Right ventricle myocardium superior (tissue), 1 donor: ENCODE measurements around the gene NEDD9. TPM values are rescaled to one million over a fixed set of nuclear protein-coding genes. Genes with fewer than 3 reads are reported as not detected.

Experiments used
- ATAC-seq: fragments of 200-7000 bp; cut with Tn5 transposase; one replicate; pipeline ENCODE4 v1.9.1; 2020; ENCODE audit warnings: mild to moderate bottlenecking; ENCODE audit not compliant: poor library complexity
- DNase-seq: peaks from one replicate; pipeline ENCODE4 v3.0.0-alpha.2; 2020
- intact Hi-C: fragments of 100-400 bp; cut with DNase I; formaldehyde crosslinking; loops from one replicate; pipeline ENCODE4 v1.11.2; 2022
- total RNA-seq: library from RNA; stranded (reverse); fragmentation: NEBNext Ultra II Directional; extraction: Animal tissue kit (Norgen Biotek cat#: 25700); gene quantifications from one replicate; pipeline ENCODE4 v1.2.1, GENCODE V29; 2021
- donor health status: DM: no; HTN: yes; CAD: no; lungs with severe emphysema.

Gene NEDD9
- total RNA-seq, 1 donor from 2014 or later = 23.7 TPM

GRCh38 chr6:11168091-11168635 is 64.3 kb downstream of the NEDD9 start:
- DNase-seq (no peak), ATAC-seq (no peak)
- intact Hi-C loops = no loop called here

- intact Hi-C loops = no loop called here
- ATAC-seq = no peak
- no peak for DNase-seq
Observed at GRCh38 chr6:11166948-11167347, 65.5 kb downstream of the NEDD9 start.

- intact Hi-C loops = no loop called here
- no peak for ATAC-seq
Observed at GRCh38 chr6:11164717-11165646, 67.5 kb downstream of the NEDD9 start.

GRCh38 chr6:11163932-11164331 is 68.5 kb downstream of the NEDD9 start:
- ATAC-seq (no peak), DNase-seq (no peak)
- intact Hi-C loops = no loop called here

More at GRCh38 chr6:11164717-11165646, 67.5 kb downstream of the NEDD9 start:
- no peak for DNase-seq

GRCh38 chr6:11162262-11162661 is 70.2 kb downstream of the NEDD9 start:
- intact Hi-C loops = no loop called here
- DNase-seq = no peak
- no peak for ATAC-seq

GRCh38 chr6:11161031-11161956 is 71.2 kb downstream of the NEDD9 start:
- intact Hi-C loops = no loop called here
- ATAC-seq (no peak), DNase-seq (no peak)

- DNase-seq = no peak
- ATAC-seq = no peak
- intact Hi-C loops = no loop called here
Observed at GRCh38 chr6:11160199-11160598, 72.3 kb downstream of the NEDD9 start.

- intact Hi-C loops = no loop called here
- ATAC-seq (no peak), DNase-seq (no peak)
Observed at GRCh38 chr6:11155589-11155988, 76.9 kb downstream of the NEDD9 start.

- intact Hi-C loops = no loop called here
- ATAC-seq (no peak), DNase-seq (no peak)
Observed at GRCh38 chr6:11153447-11153846, 79.0 kb downstream of the NEDD9 start.

GRCh38 chr6:11152581-11152980 is 79.9 kb downstream of the NEDD9 start:
- intact Hi-C loops = no loop called here
- no peak for ATAC-seq
- no peak for DNase-seq

- ATAC-seq = no peak
- intact Hi-C loops = no loop called here
- no peak for DNase-seq
Observed at GRCh38 chr6:11151488-11151887, 81.0 kb downstream of the NEDD9 start.

- no peak for ATAC-seq
- DNase-seq = no peak
- intact Hi-C loops = no loop called here
Observed at GRCh38 chr6:11149551-11149950, 82.9 kb downstream of the NEDD9 start.

- intact Hi-C loops = loop anchor here (2.0 kb wide), 1 partner anchor 351 kb away; no protein-coding TSS in a partner anchor
- ATAC-seq = no peak
- DNase-seq = no peak
Observed at GRCh38 chr6:11146117-11146826, 86.2 kb downstream of the NEDD9 start.

- DNase-seq = peak; percentile 75
- peak; percentile 97 for ATAC-seq
- intact Hi-C loops = no loop called here
Observed at GRCh38 chr6:11144393-11144851, 88.0 kb downstream of the NEDD9 start.

- ATAC-seq (peak; percentile 81), DNase-seq (peak; percentile 78)
- intact Hi-C loops = no loop called here
Observed at GRCh38 chr6:11143394-11144371, 88.8 kb downstream of the NEDD9 start.

GRCh38 chr6:11142296-11143027 is 90.0 kb downstream of the NEDD9 start:
- DNase-seq (no peak), ATAC-seq (no peak)
- intact Hi-C loops = no loop called here

- ATAC-seq (no peak), DNase-seq (no peak)
- intact Hi-C loops = no loop called here
Observed at GRCh38 chr6:11141295-11141694, 91.2 kb downstream of the NEDD9 start.
